Cortex of kidney (tissue), 1 donor: ENCODE measurements around the gene SPOCK1.
"Not testable (repeated sequence)": the region's sequence is repeated elsewhere in the genome, so short reads cannot be mapped to it uniquely, and the experiment has no call there.

Experiments used
- DNase-seq: peaks from one replicate; lab custom pipeline; 2025; lab: John Stamatoyannopoulos, UW

Gene SPOCK1

GRCh38 chr5:137024044-137024443, 475.1 kb downstream of the SPOCK1 start:
- DNase-seq: no peak

- DNase-seq: no peak
Observed at GRCh38 chr5:137023371-137023770, 475.8 kb downstream of the SPOCK1 start.

GRCh38 chr5:137022725-137023124, 476.4 kb downstream of the SPOCK1 start:
- no peak for DNase-seq

GRCh38 chr5:137022043-137022442, 477.1 kb downstream of the SPOCK1 start:
- DNase-seq: no peak

- DNase-seq: no peak
Observed at GRCh38 chr5:137019229-137019628, 479.9 kb downstream of the SPOCK1 start.

GRCh38 chr5:137016783-137017324, 482.3 kb downstream of the SPOCK1 start:
- DNase-seq: no peak

GRCh38 chr5:137015540-137016116, 483.5 kb downstream of the SPOCK1 start:
- no peak for DNase-seq

- DNase-seq: no peak
Observed at GRCh38 chr5:137014731-137015130, 484.4 kb downstream of the SPOCK1 start.

GRCh38 chr5:137010226-137010625, 488.9 kb downstream of the SPOCK1 start:
- DNase-seq: no peak

GRCh38 chr5:137004279-137004678, 494.8 kb downstream of the SPOCK1 start:
- DNase-seq: no peak

- no peak for DNase-seq
Observed at GRCh38 chr5:137001026-137001569, 498.0 kb downstream of the SPOCK1 start.

- DNase-seq: no peak
Observed at GRCh38 chr5:136999787-137000186, 499.3 kb downstream of the SPOCK1 start.

- DNase-seq: no peak
Observed at GRCh38 chr5:136998854-136999357, 500.2 kb downstream of the SPOCK1 start.

- no peak for DNase-seq
Observed at GRCh38 chr5:136994154-136994553, 505.0 kb downstream of the SPOCK1 start.

GRCh38 chr5:136992796-136993489, 506.2 kb downstream of the SPOCK1 start:
- DNase-seq: no peak

- no peak for DNase-seq
Observed at GRCh38 chr5:136985785-136986475, 513.2 kb downstream of the SPOCK1 start.

GRCh38 chr5:136984772-136985446, 514.2 kb downstream of the SPOCK1 start:
- DNase-seq: no peak

GRCh38 chr5:136981936-136982335, 517.2 kb downstream of the SPOCK1 start:
- no peak for DNase-seq

GRCh38 chr5:136979131-136979530, 520.0 kb downstream of the SPOCK1 start:
- no peak for DNase-seq

- no peak for DNase-seq
Observed at GRCh38 chr5:136963504-136963903, 535.6 kb downstream of the SPOCK1 start.

GRCh38 chr5:136957428-136957827, 541.7 kb downstream of the SPOCK1 start:
- no peak for DNase-seq

- not testable (repeated sequence) for DNase-seq
Observed at GRCh38 chr5:136954142-136954541, 545.0 kb downstream of the SPOCK1 start.
